Kidney glomerular epithelial cell (primary cell): ENCODE data around the gene CFAP119.

Experiments
- DNase-seq: peaks from one replicate; lab custom pipeline; 2025; lab: John Stamatoyannopoulos, UW

Gene CFAP119

DNA sequence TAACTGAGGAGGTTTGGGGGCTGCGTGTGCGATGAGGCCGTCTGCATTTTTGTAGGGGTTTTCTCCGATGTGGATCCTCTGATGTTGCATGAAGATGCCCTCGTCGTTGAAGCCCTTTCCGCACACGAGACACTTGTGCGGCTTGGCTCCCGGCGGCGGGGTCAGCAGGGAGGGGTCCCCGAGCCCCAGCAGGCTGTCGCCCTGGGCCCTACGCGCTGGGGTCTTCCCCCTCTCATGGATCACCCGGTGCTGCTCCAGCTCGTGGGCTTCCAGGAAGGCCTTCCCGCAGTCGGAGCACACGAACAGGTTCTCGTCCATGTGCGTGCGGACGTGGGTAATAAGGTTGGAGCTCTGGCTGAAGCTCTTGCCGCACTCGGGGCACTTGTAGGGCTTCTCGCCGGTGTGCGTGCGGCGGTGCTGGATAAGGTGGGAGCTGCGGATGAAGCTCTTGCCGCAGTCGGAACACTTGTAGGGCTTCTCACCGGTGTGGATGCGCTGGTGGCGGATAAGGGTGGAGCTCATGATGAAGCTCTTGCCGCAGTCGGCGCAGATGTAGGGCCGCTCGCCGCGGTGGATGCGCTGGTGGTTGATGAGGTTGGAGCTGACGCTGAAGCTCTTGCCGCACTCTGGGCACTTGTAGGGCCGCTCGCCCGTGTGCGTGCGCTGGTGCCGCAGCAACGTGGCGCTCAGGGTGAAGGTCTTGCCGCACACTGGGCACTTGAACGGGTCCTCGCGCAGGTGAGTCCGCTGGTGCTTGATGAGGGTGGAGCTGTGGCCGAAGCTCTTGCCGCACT, 20.8 kb upstream of the CFAP119 start:
- no peak for DNase-seq

DNA sequence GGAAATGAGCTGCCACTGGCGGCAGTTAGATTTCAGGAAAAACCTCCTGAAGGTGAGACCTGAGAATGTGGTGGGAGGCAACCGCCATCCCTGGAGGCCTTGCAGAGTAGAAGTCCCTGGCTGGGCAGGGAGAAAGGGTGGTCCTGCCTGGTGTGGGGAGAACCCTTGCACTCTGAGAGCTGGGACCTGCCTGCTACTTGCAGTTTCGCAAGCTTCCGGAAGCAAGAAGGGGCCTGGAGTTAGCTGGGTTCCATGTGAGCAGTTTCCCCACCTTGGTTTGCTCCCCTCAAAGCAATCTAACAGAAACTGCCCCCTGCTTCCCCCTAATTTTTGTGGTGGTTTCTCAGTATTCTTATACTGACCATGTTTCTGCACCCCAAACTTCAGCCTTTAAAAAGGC, 18.7 kb upstream of the CFAP119 start:
- no peak for DNase-seq

DNA sequence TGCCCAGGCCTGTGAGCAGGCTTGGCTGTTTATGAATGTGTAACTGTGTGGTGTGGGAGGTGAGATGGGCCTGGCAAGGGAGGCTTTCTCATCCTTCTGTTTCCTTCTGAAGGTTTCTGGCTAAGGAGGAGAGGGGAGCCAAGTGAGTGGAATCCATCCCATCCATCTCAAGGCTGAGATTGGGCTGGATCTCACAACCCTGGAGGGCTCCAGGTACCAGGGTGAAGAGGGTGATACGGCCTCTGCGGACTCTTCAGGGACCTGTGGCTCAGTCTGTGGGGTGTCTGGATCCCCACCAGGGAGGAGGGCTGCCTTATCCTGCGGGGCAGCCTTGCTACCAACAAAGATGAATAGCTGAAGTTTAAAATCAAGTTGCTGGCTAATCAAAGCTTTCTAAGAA, 18.2 kb upstream of the CFAP119 start:
- no peak for DNase-seq

DNA sequence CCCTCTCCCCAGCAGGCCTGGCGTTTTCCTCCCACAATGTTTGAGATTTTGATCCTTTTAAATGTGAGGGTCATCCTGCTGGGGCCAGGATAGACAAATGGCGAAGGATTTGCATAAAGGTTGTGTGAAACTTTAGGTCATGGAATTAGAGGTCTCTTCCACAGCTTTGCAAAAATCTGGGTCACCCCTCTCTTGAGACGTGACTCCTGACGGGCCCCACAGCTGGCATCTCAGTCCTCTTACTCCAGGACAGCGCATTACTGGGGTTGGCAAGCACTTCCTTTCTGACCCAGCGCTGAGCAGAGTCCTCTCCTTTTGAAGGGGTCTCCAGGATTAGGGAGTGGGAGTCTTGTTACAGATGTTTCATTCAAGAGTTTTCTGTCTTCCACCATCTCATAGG, 17.7 kb upstream of the CFAP119 start:
- no peak for DNase-seq

DNA sequence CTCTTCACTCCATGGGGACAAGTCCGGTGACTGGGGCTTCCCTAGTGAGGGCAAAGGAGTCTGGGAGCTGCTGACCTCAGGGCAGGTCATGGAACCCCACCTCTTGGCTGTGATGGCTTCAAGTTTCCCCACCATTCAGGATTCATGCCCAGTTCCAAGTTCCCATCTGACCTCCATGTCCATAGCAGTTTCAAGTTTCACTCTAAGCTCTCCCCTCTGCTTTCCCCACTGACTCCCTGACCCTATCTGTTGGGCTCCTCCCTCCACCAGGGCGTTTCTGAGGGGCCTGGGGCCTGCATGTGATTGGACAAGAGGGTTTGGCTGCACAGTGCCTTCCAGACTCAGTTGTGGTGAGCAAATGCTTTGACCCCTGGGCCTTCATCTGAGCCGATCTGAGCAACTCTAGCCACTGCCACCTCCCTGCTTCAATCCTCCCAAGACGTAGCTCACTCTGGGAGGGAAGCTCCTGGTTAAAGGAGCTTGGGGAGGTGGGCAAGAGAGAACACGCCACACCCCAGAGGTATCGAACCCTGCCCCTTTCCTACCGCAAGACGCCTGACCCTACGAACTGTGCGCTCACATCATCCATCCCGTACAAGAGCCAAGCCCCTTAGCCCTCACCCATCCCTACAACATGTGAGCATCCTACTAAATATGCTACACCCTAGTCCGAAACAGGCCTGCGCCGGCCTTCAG, 16.8 kb upstream of the CFAP119 start:
- DNase-seq, result no peak

DNA sequence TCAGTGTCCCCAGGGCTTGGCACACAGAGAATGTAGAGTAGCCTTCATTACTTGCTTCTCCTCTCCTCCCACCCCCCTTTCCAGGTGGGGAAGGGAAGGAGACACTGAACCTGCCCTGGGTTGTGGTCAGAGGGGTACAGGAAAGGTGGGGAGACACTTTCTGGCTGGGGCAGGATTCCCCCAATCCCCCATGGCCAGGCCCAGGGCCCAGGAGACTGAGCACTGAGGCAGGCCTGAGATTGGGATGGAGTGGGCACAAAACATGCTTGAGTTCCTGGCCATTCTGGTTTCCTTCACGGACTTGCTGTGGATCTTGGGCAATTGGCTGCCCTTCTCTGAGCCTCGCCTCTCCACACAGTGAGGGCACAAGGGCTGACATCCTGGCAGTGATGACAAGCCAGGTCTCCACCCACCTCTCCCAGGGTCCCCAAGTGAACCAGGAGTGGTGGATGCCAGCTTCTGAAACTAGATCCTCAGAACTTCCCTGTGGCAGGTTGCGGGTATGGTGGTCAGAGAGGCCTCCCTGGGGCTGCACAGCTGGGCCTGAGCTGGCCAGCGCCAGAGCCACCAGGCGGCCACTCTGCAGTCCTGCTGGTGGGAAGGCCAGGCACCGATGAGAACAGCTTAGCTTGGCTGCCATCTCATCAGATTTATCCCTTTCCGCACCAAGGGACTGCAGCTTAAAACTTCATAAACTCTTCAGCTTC, 15.9 kb upstream of the CFAP119 start:
- no peak for DNase-seq

DNA sequence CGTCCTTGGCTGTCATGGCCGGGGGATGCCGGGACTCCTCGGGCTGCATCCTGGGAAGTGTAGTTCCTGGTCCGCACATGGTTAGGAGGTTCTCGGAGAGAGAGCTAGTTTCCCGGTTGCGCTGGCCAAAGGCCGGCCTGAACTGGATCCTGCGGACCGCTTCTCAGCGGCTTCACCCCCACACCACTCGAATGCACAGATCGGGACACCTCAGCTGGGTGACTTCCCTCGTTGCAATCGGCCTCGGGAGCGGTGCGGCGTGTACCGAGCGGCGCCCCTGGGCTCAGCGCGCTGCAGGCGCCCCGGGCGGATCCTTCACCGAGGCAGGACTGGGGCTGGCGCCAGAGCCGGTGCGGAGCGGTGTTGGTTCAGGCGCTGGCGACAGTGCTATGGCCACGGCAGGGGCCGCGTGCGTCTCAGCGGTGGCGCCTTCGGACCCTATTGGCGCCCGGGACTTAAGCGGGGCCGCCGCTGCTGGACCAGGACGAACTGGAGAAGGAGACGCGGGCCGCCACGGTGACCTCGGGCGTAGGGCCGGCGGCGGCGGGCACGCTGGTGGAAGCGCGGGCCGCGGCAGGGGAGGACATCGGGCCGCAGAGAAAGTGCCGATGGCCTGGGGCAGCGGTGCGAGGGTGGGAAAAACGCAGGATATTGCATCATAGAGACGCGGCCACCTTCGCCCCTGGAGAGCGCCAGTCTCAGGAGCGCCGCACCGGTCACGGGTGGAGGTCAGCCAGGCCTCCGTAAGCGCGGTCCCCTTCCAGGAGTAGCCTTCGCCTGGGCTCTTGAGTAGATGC, 13.7 kb upstream of the CFAP119 start:
- DNase-seq, result peak; percentile 65

DNA sequence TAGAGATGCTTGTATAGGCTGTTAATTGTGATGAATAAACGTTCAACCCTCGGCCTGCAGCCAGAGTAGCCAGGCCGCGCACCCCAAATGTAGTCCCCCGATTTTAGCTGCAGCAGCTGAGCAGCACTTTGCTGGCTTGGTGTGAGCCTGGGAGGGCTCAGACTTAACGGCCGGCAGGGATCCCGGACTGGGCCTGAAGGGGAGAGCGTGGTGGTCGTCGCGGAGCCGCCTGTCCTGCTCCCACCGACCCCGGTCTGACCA, 13.2 kb upstream of the CFAP119 start:
- no peak for DNase-seq

DNA sequence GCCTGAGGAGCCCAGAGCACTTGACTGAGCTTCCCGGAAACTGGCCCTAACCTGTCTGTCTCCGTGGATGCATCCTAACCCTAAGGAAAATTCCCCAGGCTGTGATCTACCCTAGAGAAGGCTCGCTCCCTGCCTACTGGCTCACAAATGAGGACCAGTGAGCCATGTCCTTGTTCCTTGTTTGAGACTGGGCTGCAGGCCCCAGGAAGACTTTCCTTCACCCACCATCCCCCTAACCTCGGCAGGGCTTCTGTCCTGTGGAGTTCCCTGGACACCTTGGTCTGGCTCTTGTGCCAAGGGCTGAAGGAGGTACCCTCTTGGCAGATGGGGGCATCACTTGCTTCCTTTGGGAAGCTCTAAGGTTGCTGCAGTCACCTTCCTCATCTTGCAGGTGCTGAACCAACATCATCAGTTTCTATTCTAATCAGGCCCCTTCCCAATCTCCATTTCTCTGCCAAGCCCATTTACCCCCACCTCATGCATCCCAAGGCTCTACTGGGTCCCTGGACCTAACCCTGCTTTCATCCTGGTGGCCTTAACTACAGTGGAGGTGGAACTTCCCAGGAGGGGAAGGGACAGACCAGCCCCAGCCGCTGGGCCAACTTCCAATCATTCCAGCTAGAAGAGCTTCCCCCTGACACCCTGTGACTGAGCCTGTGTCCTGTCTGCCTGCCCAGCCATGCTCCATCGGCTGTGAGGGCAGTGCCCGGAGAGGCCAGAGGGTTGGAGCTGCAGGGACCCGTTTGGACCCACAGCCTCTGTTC, 12.7 kb upstream of the CFAP119 start:
- DNase-seq, result no peak

DNA sequence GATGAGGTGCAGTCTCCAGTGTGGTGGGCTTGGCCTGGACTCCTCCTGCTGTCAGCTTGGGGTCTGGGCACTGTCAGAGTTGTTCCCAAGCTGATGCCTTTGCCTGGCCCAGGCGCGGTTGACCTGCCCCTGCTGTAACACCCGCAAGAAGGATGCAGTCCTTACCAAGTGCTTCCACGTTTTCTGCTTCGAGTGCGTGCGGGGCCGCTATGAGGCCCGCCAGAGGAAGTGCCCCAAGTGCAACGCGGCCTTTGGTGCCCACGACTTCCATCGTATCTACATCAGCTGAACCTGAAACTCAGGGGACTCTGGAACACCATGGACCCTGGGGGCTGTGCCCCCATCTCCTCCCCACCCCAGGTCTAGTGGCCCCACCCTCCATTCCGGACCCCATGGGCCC, 12.0 kb upstream of the CFAP119 start:
- no peak for DNase-seq

DNA sequence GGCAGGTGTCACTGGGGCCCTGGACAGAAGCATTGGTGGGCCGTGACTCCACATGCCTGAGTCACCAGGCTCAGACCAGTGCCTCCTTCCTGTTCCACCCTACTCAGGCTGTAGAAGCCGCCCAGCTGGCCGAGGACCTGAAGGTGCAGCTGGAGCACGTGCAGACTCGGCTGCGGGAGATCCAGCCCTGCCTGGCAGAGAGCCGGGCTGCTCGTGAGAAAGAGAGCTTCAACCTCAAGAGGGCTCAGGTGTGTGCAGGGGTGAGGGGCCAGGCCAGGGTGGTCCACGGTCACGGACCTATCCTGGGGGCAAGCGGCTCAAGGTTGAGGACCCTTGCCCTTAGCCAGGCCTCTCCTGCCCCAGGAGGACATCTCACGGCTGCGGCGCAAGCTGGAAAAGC, 9.9 kb upstream of the CFAP119 start:
- no peak for DNase-seq

DNA sequence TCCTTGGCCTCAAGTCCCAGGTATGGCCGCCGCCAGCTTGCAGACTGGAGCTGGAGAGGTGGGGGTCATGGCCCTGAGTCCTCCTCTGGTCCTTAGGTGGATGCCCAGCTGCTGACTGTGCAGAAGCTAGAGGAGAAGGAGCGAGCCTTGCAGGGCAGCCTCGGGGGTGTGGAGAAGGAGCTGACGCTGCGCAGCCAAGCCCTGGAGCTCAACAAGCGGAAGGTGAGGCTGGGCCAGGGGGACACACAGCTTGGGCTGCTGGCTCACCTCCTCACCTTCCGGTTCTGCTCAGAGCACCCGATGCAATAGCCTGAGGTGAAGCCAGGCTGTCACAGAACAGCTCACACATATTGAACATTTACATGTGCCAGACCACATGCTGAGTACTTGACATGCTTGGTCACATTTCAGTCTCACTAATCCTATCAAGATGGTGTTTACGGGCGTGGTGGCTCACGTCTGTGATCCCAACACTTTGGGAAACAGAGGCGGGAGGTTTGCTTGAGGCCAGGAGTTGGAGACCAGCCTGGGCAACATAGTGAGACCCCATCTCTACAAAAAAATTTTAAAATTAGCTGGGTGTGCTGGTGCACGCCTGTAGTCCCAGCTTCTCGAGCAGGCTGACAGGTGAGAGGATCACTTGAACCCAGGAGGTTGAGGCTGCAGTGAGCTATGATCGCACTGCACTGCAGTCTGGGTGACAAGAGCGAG, 7.7 kb upstream of the CFAP119 start:
- DNase-seq, result no peak

DNA sequence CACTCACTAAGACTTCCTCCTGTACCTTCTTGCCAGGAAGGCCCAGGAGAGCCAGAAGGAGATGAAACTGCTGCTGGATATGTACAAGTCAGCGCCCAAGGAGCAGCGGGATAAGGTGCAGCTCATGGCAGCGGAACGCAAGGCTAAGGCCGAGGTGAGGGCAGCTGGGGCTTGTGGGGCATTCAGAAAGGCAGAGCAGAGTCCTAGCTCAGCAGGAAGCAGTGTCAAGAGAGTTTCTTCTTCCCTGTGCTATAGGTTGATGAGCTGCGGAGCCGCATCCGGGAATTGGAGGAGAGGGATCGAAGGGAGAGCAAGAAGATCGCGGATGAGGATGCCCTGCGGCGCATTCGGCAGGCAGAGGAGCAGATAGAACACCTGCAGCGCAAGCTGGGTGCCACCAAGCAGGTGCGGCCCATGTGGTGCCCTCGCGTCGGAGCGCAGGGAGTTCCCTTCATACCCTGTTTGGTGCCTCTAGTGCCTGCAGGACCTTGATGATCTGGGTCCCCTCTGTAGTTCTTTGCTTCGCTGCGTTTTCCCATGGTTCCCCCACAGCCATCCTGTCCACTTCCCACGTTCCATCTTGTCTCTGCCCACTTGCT, 6.8 kb upstream of the CFAP119 start:
- no peak for DNase-seq

DNA sequence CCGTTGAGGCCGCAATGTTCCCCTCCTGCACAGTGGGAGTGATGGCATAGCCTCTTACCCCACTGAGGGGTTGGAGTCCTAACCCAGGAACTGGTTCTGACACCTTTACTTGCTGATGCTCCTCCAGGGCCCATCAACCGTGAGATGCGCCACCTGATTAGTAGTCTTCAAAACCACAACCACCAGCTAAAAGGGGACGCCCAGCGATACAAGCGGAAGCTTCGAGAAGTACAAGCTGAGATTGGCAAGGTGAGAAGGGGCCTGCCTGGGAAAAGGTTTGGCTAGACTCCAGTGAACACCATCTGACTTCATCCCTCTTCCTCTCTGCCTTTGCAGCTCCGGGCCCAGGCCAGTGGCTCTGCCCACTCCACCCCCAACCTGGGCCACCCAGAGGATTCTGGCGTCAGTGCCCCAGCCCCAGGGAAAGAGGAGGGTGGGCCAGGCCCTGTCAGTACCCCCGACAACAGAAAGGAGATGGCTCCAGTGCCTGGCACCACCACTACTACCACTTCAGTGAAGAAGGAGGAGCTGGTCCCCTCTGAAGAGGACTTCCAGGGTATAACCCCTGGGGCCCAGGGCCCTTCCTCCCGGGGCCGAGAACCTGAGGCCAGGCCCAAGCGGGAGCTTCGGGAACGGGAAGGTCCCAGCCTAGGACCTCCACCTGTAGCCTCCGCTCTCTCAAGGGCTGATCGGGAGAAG, 6.1 kb upstream of the CFAP119 start:
- DNase-seq, result no peak

DNA sequence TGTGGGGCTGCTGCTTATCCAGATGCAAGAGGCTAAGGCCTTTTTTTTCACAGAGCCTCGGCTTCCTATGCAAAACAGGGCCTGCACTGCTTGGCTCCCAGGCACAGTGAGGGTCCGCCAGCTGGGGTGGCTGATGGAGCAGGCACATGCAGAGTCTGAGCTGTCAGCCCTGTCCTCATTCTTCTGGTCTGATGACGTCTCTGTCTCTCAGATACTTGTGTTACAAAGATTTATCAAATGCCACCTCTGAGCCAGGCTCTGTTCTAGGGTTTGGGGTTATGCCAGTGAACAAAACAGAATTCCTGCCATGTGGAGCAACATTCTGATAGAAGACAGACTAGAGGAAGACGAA, 5.0 kb upstream of the CFAP119 start:
- no peak for DNase-seq

DNA sequence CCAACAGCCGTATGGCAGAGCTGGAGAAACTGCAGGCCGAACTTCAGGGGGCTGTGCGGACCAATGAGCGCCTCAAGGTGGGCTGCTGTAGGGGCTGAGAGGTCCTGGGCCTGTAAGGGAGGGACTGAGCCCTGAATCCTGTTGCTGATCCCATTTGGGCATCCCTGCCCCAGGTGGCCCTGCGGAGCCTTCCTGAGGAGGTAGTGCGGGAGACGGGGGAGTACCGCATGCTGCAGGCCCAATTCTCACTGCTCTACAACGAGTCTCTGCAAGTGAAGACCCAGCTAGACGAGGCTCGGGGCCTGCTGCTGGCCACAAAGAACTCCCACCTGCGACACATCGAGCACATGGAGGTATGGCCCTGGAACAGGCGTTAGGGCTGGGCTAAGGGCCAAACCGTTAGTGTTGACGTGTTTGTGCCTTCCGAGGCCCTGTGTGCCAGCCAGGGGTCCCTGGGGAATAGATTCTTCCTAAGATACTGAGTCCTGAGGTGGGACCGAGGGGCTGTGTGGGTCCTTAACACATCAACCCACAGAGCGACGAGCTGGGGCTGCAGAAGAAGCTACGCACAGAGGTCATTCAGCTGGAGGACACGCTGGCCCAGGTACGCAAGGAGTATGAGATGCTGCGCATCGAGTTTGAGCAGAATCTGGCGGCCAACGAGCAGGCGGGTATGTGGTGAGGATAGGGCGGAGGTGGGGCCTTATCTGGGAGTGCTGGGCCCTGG, 4.5 kb upstream of the CFAP119 start:
- DNase-seq, result no peak

DNA sequence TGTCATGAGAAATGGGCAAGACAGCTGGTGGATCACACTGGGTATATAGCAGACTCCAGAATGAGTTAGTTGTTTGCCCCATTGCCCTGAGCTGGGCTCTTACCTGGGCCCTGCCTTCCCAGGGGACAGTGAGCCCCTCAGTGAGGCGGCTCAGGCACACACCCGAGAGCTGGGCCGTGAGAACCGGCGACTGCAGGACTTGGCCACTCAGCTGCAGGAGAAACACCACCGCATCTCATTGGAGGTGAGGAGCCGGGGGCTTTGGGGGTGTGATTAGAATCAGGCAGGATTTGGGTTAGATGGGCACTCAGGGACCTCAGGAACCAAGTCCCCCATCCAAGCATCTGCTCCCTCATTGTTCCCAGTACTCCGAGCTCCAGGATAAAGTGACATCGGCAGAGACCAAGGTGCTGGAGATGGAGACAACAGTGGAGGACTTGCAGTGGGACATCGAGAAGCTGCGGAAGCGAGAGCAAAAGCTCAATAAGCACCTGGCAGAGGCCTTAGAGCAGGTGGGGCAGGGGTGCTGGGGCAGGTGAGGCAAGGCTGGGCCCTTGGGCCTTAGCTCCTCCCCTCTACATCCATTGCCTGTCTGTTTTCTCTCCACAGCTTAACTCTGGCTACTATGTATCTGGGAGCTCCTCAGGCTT, 3.1 kb upstream of the CFAP119 start:
- no peak for DNase-seq

DNA sequence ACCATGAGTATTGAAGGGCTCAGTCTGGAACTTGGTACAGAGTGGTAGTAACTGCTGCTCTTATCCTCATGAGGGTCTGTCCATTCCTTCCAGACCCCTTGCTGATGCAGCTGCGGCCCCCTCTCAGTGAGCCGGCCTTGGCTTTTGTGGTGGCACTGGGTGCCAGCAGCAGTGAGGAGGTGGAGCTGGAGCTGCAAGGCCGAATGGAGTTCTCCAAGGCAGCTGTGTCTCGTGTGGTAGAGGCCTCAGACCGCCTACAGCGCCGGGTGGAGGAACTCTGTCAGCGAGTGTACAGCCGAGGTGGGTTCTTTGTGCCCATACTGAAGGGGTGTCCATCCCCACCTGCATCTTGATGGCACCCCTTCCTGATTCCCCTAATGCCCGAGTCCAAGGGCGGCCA, 2.2 kb upstream of the CFAP119 start:
- no peak for DNase-seq
